ENCODE data around the gene KRT77. TPM values are rescaled to one million over a fixed set of nuclear protein-coding genes. Genes with fewer than 3 reads are reported as not detected.

Gene KRT77
- total RNA-seq, 2 experiments from 2014 or later: not detected

DNA sequence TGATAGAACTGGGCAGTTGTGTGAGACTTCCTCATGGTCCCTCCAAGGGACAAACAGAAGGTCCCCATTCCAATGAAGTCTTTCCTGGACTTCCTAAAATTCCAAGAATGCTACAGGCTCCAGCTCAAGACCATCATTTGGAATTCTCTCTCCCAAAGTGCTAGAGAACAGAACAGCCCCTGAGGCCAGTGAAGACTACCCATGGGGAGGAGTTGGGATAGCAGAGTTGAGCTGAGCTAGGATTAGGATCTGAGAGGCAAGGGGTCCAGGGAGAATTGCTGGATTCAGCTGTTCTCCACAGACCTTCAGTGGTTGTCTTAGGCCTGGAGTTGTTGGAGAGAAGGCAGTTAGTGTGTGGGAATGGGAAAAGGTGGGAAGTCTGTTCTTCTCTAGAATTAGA lies 33.9 kb downstream of the KRT77 start:
- Histone ChIP-seq H4K20me1 (ENCODE audit: insufficient read depth, low read length) (no peaks in the 10 kb centered on the region), H2AFZ (ENCODE audit: low read length) (no peak overlapping the region), H3K27ac (ENCODE audit: low read depth, low read length, poor library complexity, severe bottlenecking) (no peak overlapping the region), H3K36me3 (ENCODE audit: insufficient read depth, low read length) (no peaks in the 10 kb centered on the region), H3K9me2 (ENCODE audit: insufficient read depth, low read length) (no peaks in the 10 kb centered on the region), H3K4me2 (ENCODE audit: low read length) (no peak overlapping the region), H3K4me1 (ENCODE audit: insufficient read depth, low read length, poor library complexity, severe bottlenecking) (no peaks in the 10 kb centered on the region), H3K9me3 (ENCODE audit: low read length) (no peaks in the 10 kb centered on the region), H3K79me2 (ENCODE audit: insufficient read depth, low read depth, low read length) (no peaks in the 10 kb centered on the region), H3K4me3 (ENCODE audit: low read depth, low read length, poor library complexity, severe bottlenecking) (no peak overlapping the region)
- TF ChIP-seq, protein P1, sequence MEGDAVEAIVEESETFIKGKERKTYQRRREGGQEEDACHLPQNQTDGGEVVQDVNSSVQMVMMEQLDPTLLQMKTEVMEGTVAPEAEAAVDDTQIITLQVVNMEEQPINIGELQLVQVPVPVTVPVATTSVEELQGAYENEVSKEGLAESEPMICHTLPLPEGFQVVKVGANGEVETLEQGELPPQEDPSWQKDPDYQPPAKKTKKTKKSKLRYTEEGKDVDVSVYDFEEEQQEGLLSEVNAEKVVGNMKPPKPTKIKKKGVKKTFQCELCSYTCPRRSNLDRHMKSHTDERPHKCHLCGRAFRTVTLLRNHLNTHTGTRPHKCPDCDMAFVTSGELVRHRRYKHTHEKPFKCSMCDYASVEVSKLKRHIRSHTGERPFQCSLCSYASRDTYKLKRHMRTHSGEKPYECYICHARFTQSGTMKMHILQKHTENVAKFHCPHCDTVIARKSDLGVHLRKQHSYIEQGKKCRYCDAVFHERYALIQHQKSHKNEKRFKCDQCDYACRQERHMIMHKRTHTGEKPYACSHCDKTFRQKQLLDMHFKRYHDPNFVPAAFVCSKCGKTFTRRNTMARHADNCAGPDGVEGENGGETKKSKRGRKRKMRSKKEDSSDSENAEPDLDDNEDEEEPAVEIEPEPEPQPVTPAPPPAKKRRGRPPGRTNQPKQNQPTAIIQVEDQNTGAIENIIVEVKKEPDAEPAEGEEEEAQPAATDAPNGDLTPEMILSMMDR (conservative IDR thresholded peaks at IDR 0.05; ENCODE audit: low read length): no peak
- no peak for TF ChIP-seq EZH2phosphoT487 (IDR thresholded peaks at IDR 0.05; ENCODE audit: borderline replicate concordance, low read depth, low read length)
- POLR2A ChIA-PET: no interaction called here
- CTCF ChIA-PET (ENCODE audit: unreplicated experiment): no interaction called here
- intact Hi-C loops (cut with micrococcal nuclease; ENCODE audit: unreplicated experiment): no loop called here
- DNase-seq (ENCODE audit: low spot score): no peak
- BruUV-seq (replicated peaks): no TSS peak

DNA sequence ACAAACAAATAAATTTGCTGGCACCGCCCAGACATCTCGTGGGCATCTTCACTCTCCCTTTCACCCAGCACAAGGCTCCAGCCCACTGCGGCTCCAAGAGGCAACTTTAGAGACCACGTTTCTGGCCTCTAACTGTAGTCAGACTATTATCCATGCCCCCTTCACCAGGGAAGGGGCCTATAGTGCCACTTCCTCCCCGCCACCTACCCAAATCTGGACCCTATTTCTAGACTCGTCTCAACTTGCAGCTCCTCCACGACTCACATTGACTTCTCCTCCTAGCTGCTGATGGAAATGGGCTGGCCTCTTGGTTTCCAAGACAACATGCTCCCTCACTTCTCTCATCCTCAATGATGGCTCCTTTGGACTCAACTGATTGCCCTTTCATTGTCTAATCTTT lies 35.4 kb downstream of the KRT77 start:
- H3K36me3 ChIP-seq (ENCODE audit: insufficient read depth, low read length): no peaks in the 10 kb centered on the region

DNA sequence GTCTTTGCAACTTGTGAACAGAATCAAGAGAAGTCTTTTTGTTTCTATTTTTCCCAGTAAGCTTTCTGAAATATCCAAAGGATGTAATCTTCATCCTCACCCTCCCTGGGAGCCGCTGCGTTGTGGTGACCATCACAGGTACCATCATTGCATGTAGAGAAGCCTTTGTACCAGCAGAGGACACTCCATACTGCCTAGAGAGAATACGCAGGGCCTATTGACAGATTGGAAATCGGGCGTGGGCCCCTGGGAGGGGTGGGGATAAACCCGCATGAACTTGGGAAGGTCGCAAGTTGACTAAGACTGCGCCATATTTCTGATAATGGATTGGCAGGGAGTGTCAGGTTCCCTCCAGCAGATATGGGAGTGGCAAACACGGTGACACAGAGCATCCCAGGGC lies 35.8 kb downstream of the KRT77 start:
- Histone ChIP-seq H3K36me3 (ENCODE audit: insufficient read depth, low read length) (no peaks in the 10 kb centered on the region), H3K79me2 (ENCODE audit: insufficient read depth, low read depth, low read length) (no peaks in the 10 kb centered on the region), H3K4me1 (ENCODE audit: insufficient read depth, low read length, poor library complexity, severe bottlenecking) (no peaks in the 10 kb centered on the region), H3K4me3 (ENCODE audit: low read depth, low read length, poor library complexity, severe bottlenecking) (no peak overlapping the region), H2AFZ (ENCODE audit: low read length) (no peak overlapping the region), H3K4me2 (ENCODE audit: low read length) (no peak overlapping the region), H3K9me3 (ENCODE audit: low read length) (no peaks in the 10 kb centered on the region), H3K27ac (ENCODE audit: low read depth, low read length, poor library complexity, severe bottlenecking) (no peak overlapping the region), H4K20me1 (ENCODE audit: insufficient read depth, low read length) (no peaks in the 10 kb centered on the region), H3K9me2 (ENCODE audit: insufficient read depth, low read length) (no peaks in the 10 kb centered on the region)
- BruUV-seq (replicated peaks): no TSS peak
- DNase-seq (ENCODE audit: low spot score): no peak
- no peak for TF ChIP-seq EZH2phosphoT487 (IDR thresholded peaks at IDR 0.05; ENCODE audit: borderline replicate concordance, low read depth, low read length)
- TF ChIP-seq, protein P1 (conservative IDR thresholded peaks at IDR 0.05; ENCODE audit: low read length): no peak; the same call in 1 of the 2 replicates
- intact Hi-C loops (cut with micrococcal nuclease; ENCODE audit: unreplicated experiment): no loop called here
- POLR2A ChIA-PET: no interaction called here
- CTCF ChIA-PET (ENCODE audit: unreplicated experiment): no interaction called here

More for the DNA sequence above, 35.4 kb downstream of the KRT77 start:
- no peak for TF ChIP-seq EZH2phosphoT487 (IDR thresholded peaks at IDR 0.05; ENCODE audit: borderline replicate concordance, low read depth, low read length)
- TF ChIP-seq, protein P1 (conservative IDR thresholded peaks at IDR 0.05; ENCODE audit: low read length): no peak
- Histone ChIP-seq H3K9me3 (ENCODE audit: low read length) (no peaks in the 10 kb centered on the region), H3K4me3 (ENCODE audit: low read depth, low read length, poor library complexity, severe bottlenecking) (no peak overlapping the region), H3K27ac (ENCODE audit: low read depth, low read length, poor library complexity, severe bottlenecking) (no peak overlapping the region), H4K20me1 (ENCODE audit: insufficient read depth, low read length) (no peaks in the 10 kb centered on the region), H3K4me1 (ENCODE audit: insufficient read depth, low read length, poor library complexity, severe bottlenecking) (no peaks in the 10 kb centered on the region), H3K4me2 (ENCODE audit: low read length) (no peak overlapping the region), H2AFZ (ENCODE audit: low read length) (no peak overlapping the region), H3K79me2 (ENCODE audit: insufficient read depth, low read depth, low read length) (no peaks in the 10 kb centered on the region), H3K9me2 (ENCODE audit: insufficient read depth, low read length) (no peaks in the 10 kb centered on the region)
- CTCF ChIA-PET (ENCODE audit: unreplicated experiment): no interaction called here
- intact Hi-C loops (cut with micrococcal nuclease; ENCODE audit: unreplicated experiment): no loop called here
- no peak for DNase-seq (ENCODE audit: low spot score)
- POLR2A ChIA-PET: no interaction called here
- BruUV-seq (replicated peaks): no TSS peak

Measured in OCI-LY7 (cell line).